H7 (cell line): ENCODE measurements around the gene LCN10. TPM values are rescaled to one million over a fixed set of nuclear protein-coding genes. Genes with fewer than 3 reads are reported as not detected.

ENCODE experiments used
- DNase-seq: peaks from one replicate; pipeline ENCODE4 v3.0.0; 2012
- H3K27me3 ChIP-seq: 2 replicates; pipeline ENCODE4 v1.6.0; 2011; ENCODE audit warnings: mild to moderate bottlenecking, low read length; ENCODE audit not compliant: control insufficient read depth, insufficient read depth
- H3K36me3 ChIP-seq: replicated peaks from 2 replicates; pipeline ENCODE4 v1.5.1; 2011; ENCODE audit warnings: low read length; ENCODE audit not compliant: control insufficient read depth, insufficient read depth
- H3K4me3 ChIP-seq: 2 replicates; pipeline ENCODE4 v1.5.1; 2011; ENCODE audit warnings: low read depth, mild to moderate bottlenecking, control low read depth, low read length, moderate library complexity; ENCODE audit not compliant: insufficient read depth
- total RNA-seq: library from RNA; depleted of rRNA; stranded (reverse); fragments of >200 nt; shearing (Covaris generic); gene quantifications from 2 replicates; pipeline ENCODE4 v1.2.3, GENCODE V29; 2014

Gene LCN10
- total RNA-seq, 1 experiment from 2014 or later, result 0.76 TPM

DNA sequence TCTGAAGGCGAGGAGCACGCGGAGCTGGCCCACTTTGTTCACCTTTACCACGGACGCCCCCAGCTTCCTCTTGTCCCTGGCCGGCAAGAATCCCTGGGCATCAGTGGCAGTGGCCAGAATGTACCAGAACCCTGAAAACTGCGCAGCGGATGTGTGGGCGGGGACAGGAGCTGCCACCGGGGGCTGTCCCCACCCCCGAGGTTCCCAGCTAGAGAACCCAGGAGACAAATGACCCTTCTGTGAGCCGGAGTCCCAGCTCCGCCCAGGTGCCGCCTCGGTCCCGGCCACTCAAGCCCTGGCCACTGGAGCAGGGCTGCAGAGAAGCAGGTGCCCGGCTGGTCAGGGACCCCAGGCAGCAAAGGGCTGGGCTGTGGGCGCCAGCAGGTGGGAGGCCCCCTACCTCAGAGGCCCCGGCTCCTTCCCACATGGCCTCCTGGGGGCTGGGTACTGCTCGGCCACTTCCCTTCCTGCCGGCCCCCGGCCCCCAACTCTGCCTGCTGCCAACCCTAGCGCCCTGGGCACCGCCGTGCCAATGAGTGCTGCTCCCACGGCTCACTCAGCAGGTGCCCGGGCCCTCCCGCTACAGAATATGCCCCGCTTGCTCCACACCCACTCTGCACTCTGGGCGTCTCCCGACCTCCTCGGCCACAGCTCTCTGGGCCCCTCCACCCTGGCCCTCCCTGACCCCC lies 713 bp downstream of the LCN10 start:
- no peak overlapping the region; the same call in 1 of the 2 replicates for H3K4me3 ChIP-seq
- H3K36me3 ChIP-seq, result no peaks in the 10 kb centered on the region
- no peak for DNase-seq
- H3K27me3 ChIP-seq, result no peaks in the 10 kb centered on the region

- no peaks in the 10 kb centered on the region for H3K27me3 ChIP-seq
- no peak for DNase-seq
- no peak overlapping the region for H3K4me3 ChIP-seq
- no peaks in the 10 kb centered on the region for H3K36me3 ChIP-seq
Observed at GRCh38 chr9:136740971-136741882, 1.5 kb downstream of the LCN10 start.

DNA sequence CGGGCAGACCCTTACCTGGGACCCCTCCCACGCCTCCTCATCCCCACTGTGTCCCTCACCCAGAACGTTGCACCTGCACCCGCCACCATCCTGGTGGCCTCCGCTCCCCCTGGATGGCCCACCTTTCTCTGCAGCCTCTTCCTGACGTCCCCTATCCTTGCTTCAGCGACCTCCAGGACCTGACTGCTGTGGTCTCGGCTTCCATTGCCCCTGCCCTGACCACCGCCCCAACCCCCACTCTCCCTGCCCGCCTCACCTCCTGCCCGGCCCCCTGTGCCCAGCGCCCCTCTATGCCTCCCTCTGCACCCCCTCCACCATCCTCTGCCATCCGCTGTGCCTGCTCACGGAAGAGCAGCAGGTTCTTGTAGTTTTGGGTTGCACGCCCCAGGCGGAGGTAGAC lies 2.2 kb downstream of the LCN10 start:
- Histone ChIP-seq H3K27me3 (no peaks in the 10 kb centered on the region), H3K4me3 (no peak overlapping the region), H3K36me3 (no peaks in the 10 kb centered on the region)
- no peak for DNase-seq

DNA sequence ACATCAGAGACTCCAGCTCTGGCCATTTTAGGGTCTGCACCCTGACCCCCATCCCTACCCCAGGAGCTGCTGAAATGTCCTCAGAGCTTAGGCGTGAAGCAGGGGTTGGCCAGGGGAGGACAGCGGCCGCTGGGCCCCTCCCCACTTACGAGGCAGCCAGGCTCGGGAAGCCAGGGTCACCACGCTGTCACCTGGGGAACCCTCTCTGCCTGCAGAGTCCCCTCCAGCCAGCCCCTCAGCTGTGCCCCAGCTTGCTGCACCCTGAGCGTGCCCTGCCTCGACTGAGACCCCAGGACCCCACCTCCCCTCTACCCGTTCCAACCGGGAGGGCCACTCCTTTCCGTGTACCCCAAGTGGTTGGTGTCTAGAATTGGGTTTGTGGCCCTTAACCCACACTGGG lies 2.7 kb downstream of the LCN10 start:
- no peak overlapping the region for H3K4me3 ChIP-seq
- H3K27me3 ChIP-seq, result no peaks in the 10 kb centered on the region
- no peaks in the 10 kb centered on the region for H3K36me3 ChIP-seq
- no peak for DNase-seq

DNA sequence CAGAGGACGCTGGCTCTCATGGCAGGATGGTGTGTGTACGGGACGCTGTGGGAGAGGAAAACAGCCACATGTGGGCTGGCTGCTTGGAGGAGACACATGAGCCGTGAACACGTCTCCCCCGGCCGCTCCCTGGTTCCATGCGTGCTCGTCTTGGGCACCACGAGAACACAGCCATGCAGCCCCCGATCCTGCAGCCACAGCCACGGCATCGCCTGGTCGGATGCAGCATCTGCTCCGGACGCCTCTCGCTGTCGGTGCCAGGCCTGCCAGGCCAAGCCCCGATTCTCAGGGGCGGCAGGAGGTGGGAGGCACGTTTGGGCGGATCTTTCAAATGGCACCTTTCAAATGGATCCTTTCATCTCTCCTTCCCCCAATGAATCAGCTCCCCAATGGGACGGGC lies 3.2 kb downstream of the LCN10 start:
- H3K27me3 ChIP-seq, result no peaks in the 10 kb centered on the region

DNA sequence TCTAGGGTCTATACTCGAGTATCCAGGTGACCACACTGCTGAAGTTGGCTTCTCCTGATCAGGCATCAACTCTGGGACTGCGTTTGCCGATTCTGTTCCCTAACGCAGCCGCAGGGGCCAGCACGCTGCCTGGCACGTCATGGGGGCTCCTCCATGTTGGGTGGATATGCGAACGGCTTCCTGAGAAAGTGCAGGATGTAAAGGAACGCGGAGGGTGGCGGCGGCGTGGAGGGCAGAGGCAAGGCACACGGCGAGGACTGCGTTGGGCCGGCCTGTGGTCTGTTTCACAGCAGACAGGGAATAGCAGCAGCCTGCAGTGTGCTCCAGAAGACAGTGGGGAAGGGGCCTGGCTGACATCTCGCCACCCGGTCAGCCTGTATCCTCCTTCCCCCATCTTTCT lies 3.8 kb downstream of the LCN10 start:
- H3K36me3 ChIP-seq, result no peaks in the 10 kb centered on the region
- no peak overlapping the region for H3K4me3 ChIP-seq
- no peak for DNase-seq
- H3K27me3 ChIP-seq, result no peaks in the 10 kb centered on the region

More for the DNA sequence above, 3.2 kb downstream of the LCN10 start:
- no peaks in the 10 kb centered on the region for H3K36me3 ChIP-seq
- H3K4me3 ChIP-seq, result no peak overlapping the region
- DNase-seq, result no peak

GRCh38 chr9:136735812-136736480 lies 6.8 kb downstream of the LCN10 start:
- DNase-seq, result no peak
- Histone ChIP-seq H3K4me3 (no peak overlapping the region), H3K36me3 (no peaks in the 10 kb centered on the region), H3K27me3 (no peaks in the 10 kb centered on the region)

GRCh38 chr9:136734837-136735496 lies 7.8 kb downstream of the LCN10 start:
- Histone ChIP-seq H3K36me3 (no peaks in the 10 kb centered on the region), H3K27me3 (no peaks in the 10 kb centered on the region), H3K4me3 (no peak overlapping the region)
- no peak for DNase-seq

- H3K27me3 ChIP-seq, result no peaks in the 10 kb centered on the region; the same call in 1 of the 2 replicates
- no peak for DNase-seq
- no peak overlapping the region for H3K4me3 ChIP-seq
- H3K36me3 ChIP-seq, result no peaks in the 10 kb centered on the region
Observed at GRCh38 chr9:136733611-136734010, 9.1 kb downstream of the LCN10 start.

- no peak for DNase-seq
- no peaks in the 10 kb centered on the region for H3K36me3 ChIP-seq
- no peak overlapping the region for H3K4me3 ChIP-seq
- no peaks in the 10 kb centered on the region; the same call in 1 of the 2 replicates for H3K27me3 ChIP-seq
Observed at GRCh38 chr9:136732444-136733178, 10.1 kb downstream of the LCN10 start.

DNA sequence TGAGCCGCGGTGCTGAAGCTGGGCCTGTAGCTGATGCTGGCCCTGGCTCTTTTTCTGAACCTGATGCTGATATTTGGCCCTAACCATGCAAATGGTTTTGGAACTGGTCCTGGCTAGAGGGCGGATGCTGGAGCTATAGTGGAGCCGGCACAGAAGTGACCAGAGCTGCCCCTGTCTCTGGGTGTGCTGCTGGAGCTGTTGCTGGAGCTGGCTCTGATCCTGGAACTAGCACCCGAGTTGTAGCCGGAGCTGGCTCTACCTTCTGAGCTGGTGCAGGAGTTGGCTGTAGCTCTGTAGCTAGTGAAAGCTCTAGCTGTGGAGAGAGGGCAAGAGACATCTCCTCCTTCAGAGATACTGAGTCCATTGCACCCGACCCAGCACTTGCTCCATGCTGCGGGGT lies 12.8 kb downstream of the LCN10 start:
- no peak overlapping the region for H3K4me3 ChIP-seq
- DNase-seq, result no peak
- H3K27me3 ChIP-seq, result no peaks in the 10 kb centered on the region; the same call in 1 of the 2 replicates
- H3K36me3 ChIP-seq, result peaks cover 17% of the 10 kb centered on the region

- peaks cover 20% of the 10 kb centered on the region for H3K36me3 ChIP-seq
- no peaks in the 10 kb centered on the region; the same call in 1 of the 2 replicates for H3K27me3 ChIP-seq
- DNase-seq, result no peak
- H3K4me3 ChIP-seq, result peak overlapping the region; percentile 94
Observed at GRCh38 chr9:136729144-136729543, 13.6 kb downstream of the LCN10 start.

DNA sequence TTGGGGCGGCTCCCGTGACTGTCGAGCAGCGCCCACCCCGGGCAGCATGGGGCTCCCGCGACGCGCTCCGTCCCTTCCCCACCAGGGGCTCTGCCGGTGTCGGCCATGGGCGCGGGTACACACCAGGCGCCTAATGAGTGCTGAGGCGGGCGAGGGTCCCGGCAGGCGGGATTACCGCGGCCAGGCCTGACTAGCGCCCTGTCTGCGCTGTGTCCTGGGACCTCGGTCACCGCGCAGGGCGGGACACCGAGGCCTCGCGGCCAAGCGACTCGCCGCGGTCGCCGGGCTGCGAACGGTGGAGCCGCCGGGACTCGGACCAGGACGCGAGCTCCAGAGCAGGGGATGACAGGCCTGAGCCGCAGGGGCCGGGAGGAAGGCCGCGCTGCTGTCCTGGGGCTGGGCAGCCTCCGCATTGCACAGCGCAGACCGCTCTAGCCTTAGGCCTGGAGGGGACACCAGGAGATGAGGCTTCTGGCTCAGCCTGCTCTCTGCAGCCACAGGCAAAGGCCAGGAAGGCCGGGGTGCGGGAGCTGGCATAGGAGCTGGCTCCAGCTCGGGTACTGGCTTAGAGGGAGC lies 14.1 kb downstream of the LCN10 start:
- Histone ChIP-seq H3K4me3 (peak overlapping the region; percentile 94), H3K27me3 (no peaks in the 10 kb centered on the region; the same call in 1 of the 2 replicates), H3K36me3 (peaks cover 23% of the 10 kb centered on the region)
- peak; percentile 90 for DNase-seq
